HepG2 (cell line): ENCODE results near the gene SCGB1C1. TPM values are rescaled to one million over a fixed set of nuclear protein-coding genes. Genes with fewer than 3 reads are reported as not detected.

Experiments used
- DNMT3B ChIP-seq: conservative IDR thresholded peaks from 2 replicates; pipeline ENCODE4 v1.6.1; 2016; ENCODE audit warnings: missing biosample characterization, control low read depth
- EHMT2 ChIP-seq: fragments of 200-600 bp; sonication (generic); IDR thresholded peaks from 2 replicates; pipeline ENCODE4 v1.7.0; 2017; ENCODE audit warnings: antibody characterized with exemption, low read depth, low read length, borderline replicate concordance
- FOXO1 ChIP-seq: sonication (generic); formaldehyde crosslinking; IDR thresholded peaks from 2 replicates; pipeline ENCODE4 v1.4.0; 2020; ENCODE audit warnings: missing genetic modification reagents
- MED1 ChIP-seq: sonication (generic); formaldehyde crosslinking; IDR thresholded peaks from 2 replicates; pipeline ENCODE4 v1.4.0; 2020; ENCODE audit warnings: missing genetic modification reagents
- MEIS2 ChIP-seq: sonication (generic); formaldehyde crosslinking; IDR thresholded peaks from 2 replicates; pipeline ENCODE4 v1.9.0; 2021; ENCODE audit warnings: mild to moderate bottlenecking, missing genetic modification reagents
- MYNN ChIP-seq: sonication (generic); formaldehyde crosslinking; IDR thresholded peaks from 2 replicates; pipeline ENCODE4 v1.4.0; 2020; ENCODE audit warnings: mild to moderate bottlenecking, low read depth, missing genetic modification reagents
- NR0B2 ChIP-seq: sonication (generic); formaldehyde crosslinking; IDR thresholded peaks from 2 replicates; pipeline ENCODE4 v1.4.0; 2020; ENCODE audit warnings: mild to moderate bottlenecking, missing genetic modification reagents
- PHF5A ChIP-seq: IDR thresholded peaks from one replicate; pipeline ENCODE4 v1.6.1; 2018; ENCODE audit warnings: low read depth, missing genetic modification reagents; ENCODE audit not compliant: unreplicated experiment
- PREB ChIP-seq: sonication (generic); formaldehyde crosslinking; IDR thresholded peaks from 2 replicates; pipeline ENCODE4 v1.4.0; 2020; ENCODE audit warnings: missing genetic modification reagents
- SNAPC2 ChIP-seq: sonication (generic); formaldehyde crosslinking; IDR thresholded peaks from 2 replicates; pipeline ENCODE4 v1.8.1; 2022; ENCODE audit warnings: mild to moderate bottlenecking, missing genetic modification reagents
- SP1 ChIP-seq, 2 experiments: fragments of 450-650 bp in 1 of 2; sonication (generic) in 1 of 2; formaldehyde crosslinking in 1 of 2; IDR thresholded peaks; 2 replicates each; pipeline versions ENCODE4 v1.4.0 to v1.6.1; 2016 to 2020; ENCODE audit warnings: missing genetic modification reagents in 1 of 2
- ZBTB40 ChIP-seq, 2 experiments: fragments of 450-650 bp in 1 of 2; sonication (generic) in 1 of 2; formaldehyde crosslinking in 1 of 2; IDR thresholded peaks; 2 replicates each; pipeline versions ENCODE4 v1.6.1 to v1.8.0; 2016 to 2022; ENCODE audit warnings: antibody characterized with exemption in 1 of 2, mild to moderate bottlenecking in 1 of 2, missing genetic modification reagents in 1 of 2
- ZNF546 ChIP-seq: sonication (generic); formaldehyde crosslinking; conservative IDR thresholded peaks from 2 replicates; pipeline ENCODE4 v1.8.1; 2023; ENCODE audit warnings: mild to moderate bottlenecking, missing genetic modification reagents
- ZNF761 ChIP-seq: sonication (generic); formaldehyde crosslinking; conservative IDR thresholded peaks from 2 replicates; pipeline ENCODE4 v1.4.0; 2020; ENCODE audit warnings: mild to moderate bottlenecking, missing genetic modification reagents
- ZNF781 ChIP-seq: sonication (generic); formaldehyde crosslinking; IDR thresholded peaks from 2 replicates; pipeline ENCODE4 v1.5.1; 2020; ENCODE audit warnings: borderline replicate concordance, mild to moderate bottlenecking, missing genetic modification reagents; ENCODE audit errors: not compliant biosample characterization
- ZNF784 ChIP-seq: sonication (generic); formaldehyde crosslinking; IDR thresholded peaks from 2 replicates; pipeline ENCODE4 v1.5.1; 2020; ENCODE audit warnings: missing genetic modification reagents, mild to moderate bottlenecking, borderline replicate concordance
- ZNF816 ChIP-seq: sonication (generic); formaldehyde crosslinking; IDR thresholded peaks from 2 replicates; pipeline ENCODE4 v1.8.0; 2022; ENCODE audit warnings: missing genetic modification reagents, mild to moderate bottlenecking, borderline replicate concordance
- polyA plus RNA-seq, 8 experiments: library from polyadenylated mRNA; depleted of rRNA in 3 of 8; stranded (reverse) in 7 of 8; unstranded in 1 of 8; fragments of >200 nt; fragmentation: Illumina TruSeq in 4 of 8; extraction: Trizol in 4 of 8; gene quantifications; 2 replicates each; pipeline versions ENCODE4 v1.2.1 to v1.2.3, GENCODE V29; 2011 to 2016; ENCODE audit warnings: low read depth in 4 of 8, missing spikeins in 1 of 8, mixed read lengths in 1 of 8; ENCODE audit not compliant: insufficient read depth in 1 of 8
- total RNA-seq, 5 experiments: library from RNA; depleted of rRNA; stranded (reverse); fragments of >200 nt; fragmentation: Illumina TruSeq; extraction: Trizol; gene quantifications; 2 replicates each; pipeline ENCODE4 v1.2.3, GENCODE V29; 2016; ENCODE audit warnings: low read depth in 1 of 5

SCGB1C1 gene
- total and polyA plus RNA-seq, 2 of the 13 experiments (the other 11 are each of a cell fraction or from before 2014, with no cell fraction given), result not detected

- TF ChIP-seq MED1 (CRISPR knock-in tag) (peak; percentile 69), ZNF546 (CRISPR knock-in tag) (0 out of 2 replicates have a peak, but pooled peaks have one; percentile 66), DNMT3B (CRISPR knock-in tag) (no peak), NR0B2 (CRISPR knock-in tag) (no peak; the same call in 1 of the 2 replicates), PREB (CRISPR knock-in tag) (no peak), ZNF761 (CRISPR knock-in tag) (peak; percentile 83), FOXO1 (peak; percentile 60), SNAPC2 (CRISPR knock-in tag) (peak; percentile 86; the same call in 1 of the 2 replicates), ZNF781 (CRISPR knock-in tag) (no peak), MEIS2 (CRISPR knock-in tag) (peak; percentile 35; the same call in 1 of the 2 replicates), EHMT2 (no peak), ZBTB40 (IDR thresholded peaks at IDR 0.05) (peak; percentile 63), ZBTB40 (CRISPR knock-in tag; IDR thresholded peaks at IDR 0.05) (peak; percentile 75; the same call in 1 of the 2 replicates), ZNF816 (CRISPR knock-in tag) (peak; percentile 89), MYNN (CRISPR knock-in tag) (no peak; the same call in 1 of the 2 replicates), SP1 (IDR thresholded peaks at IDR 0.05) (no peak), SP1 (CRISPR knock-in tag; IDR thresholded peaks at IDR 0.05) (peak; percentile 94), ZNF784 (peak; percentile 46; the same call in 1 of the 2 replicates), PHF5A (no peak)
Measured at GRCh38 chr11:207208-207862, 14.5 kb downstream of the SCGB1C1 start, which contains the start of the genes BET1L and RIC8A (continued).
